Measurements from ENCODE around the gene SRD5A1. TPM values are rescaled to one million over a fixed set of nuclear protein-coding genes. Genes with fewer than 3 reads are reported as not detected.

Gene SRD5A1
- total and polyA plus RNA-seq, 8 donors, result 1.3 to 12.8 (median 4.2) TPM; not detected in 1

- intact Hi-C loops (cut with DNase I; ENCODE audit: low total_unique reads), result no loop called here
- no peaks in the 10 kb centered on the region for H3K36me3 ChIP-seq
- H3K27me3 ChIP-seq, result peaks cover 0 to 56% (median 0%) of the 10 kb centered on the region in 3 donors
- peaks cover 0 to 12% (median 3%) of the 10 kb centered on the region in 4 donors for H3K4me1 ChIP-seq
- TF ChIP-seq CTCF (IDR thresholded peaks at IDR 0.05) (no peak), POLR2A (IDR thresholded peaks at IDR 0.05) (no peak), POLR2AphosphoS5 (IDR thresholded peaks at IDR 0.05) (no peak), EP300 (IDR thresholded peaks at IDR 0.05) (no peak)
- H3K9me3 ChIP-seq, result no peaks in the 10 kb centered on the region
- no peak for DNase-seq
- H3K4me3 ChIP-seq, result peak overlapping the region in 1 of 4 donors; percentile 36
- H3K27ac ChIP-seq, result no peak overlapping the region
- WGBS, 5 donors, result 47 to 51% (median 48%) methylated on average over 5 to 6 of the region's 6 CpGs
These were observed 53.3 kb downstream of the SRD5A1 start for GRCh38 chr5:6686501-6686900.

- intact Hi-C loops (cut with DNase I; ENCODE audit: low total_unique reads), result no loop called here
- Histone ChIP-seq H3K27me3 (peaks cover 0 to 53% (median 0%) of the 10 kb centered on the region in 3 donors), H3K36me3 (no peaks in the 10 kb centered on the region), H3K4me1 (peaks cover 0 to 12% (median 3%) of the 10 kb centered on the region in 4 donors), H3K9me3 (no peaks in the 10 kb centered on the region), H3K27ac (no peak overlapping the region), H3K4me3 (peak overlapping the region in 3 of 4 donors; percentile 25 to 36 (median 30))
- TF ChIP-seq POLR2AphosphoS5 (IDR thresholded peaks at IDR 0.05) (no peak), CTCF (IDR thresholded peaks at IDR 0.05) (no peak), POLR2A (IDR thresholded peaks at IDR 0.05) (no peak), EP300 (IDR thresholded peaks at IDR 0.05) (no peak)
- 2 to 5% (median 3%) methylated on average over 22 of the region's 22 CpGs for WGBS, 5 donors
- peak in 1 of 2 donors; percentile 82 for DNase-seq
These were observed 53.7 kb downstream of the SRD5A1 start for GRCh38 chr5:6686915-6687409.

- H3K4me1 ChIP-seq, result peaks cover 0 to 12% (median 3%) of the 10 kb centered on the region in 4 donors
- intact Hi-C loops (cut with DNase I; ENCODE audit: low total_unique reads), result no loop called here
- no peak overlapping the region for H3K27ac ChIP-seq
- no peaks in the 10 kb centered on the region for H3K9me3 ChIP-seq
- H3K4me3 ChIP-seq, result peak overlapping the region in 1 of 4 donors; percentile 36
- H3K36me3 ChIP-seq, result no peaks in the 10 kb centered on the region
- no peak for DNase-seq
- no peak for TF ChIP-seq POLR2AphosphoS5 (IDR thresholded peaks at IDR 0.05)
- TF ChIP-seq POLR2A (IDR thresholded peaks at IDR 0.05), result no peak
- TF ChIP-seq EP300 (IDR thresholded peaks at IDR 0.05), result no peak
- TF ChIP-seq CTCF (IDR thresholded peaks at IDR 0.05), result no peak
- peaks cover 0 to 48% (median 0%) of the 10 kb centered on the region in 3 donors for H3K27me3 ChIP-seq
- WGBS, 5 donors, result 45 to 61% (median 59%) methylated on average over 9 of the region's 9 CpGs
These were observed 54.3 kb downstream of the SRD5A1 start for GRCh38 chr5:6687505-6687904.

GRCh38 chr5:6692906-6693305, 59.7 kb downstream of the SRD5A1 start:
- Histone ChIP-seq H3K9me3 (no peaks in the 10 kb centered on the region), H3K4me3 (no peak overlapping the region), H3K27ac (no peak overlapping the region), H3K36me3 (no peaks in the 10 kb centered on the region), H3K27me3 (peaks cover 0 to 19% (median 0%) of the 10 kb centered on the region in 3 donors), H3K4me1 (no peaks in the 10 kb centered on the region)
- WGBS, 5 donors, result 48 to 65% (median 63%) methylated on average over 1 of the region's 1 CpG
- TF ChIP-seq EP300 (IDR thresholded peaks at IDR 0.05), result no peak
- no peak for TF ChIP-seq CTCF (IDR thresholded peaks at IDR 0.05)
- no peak for TF ChIP-seq POLR2AphosphoS5 (IDR thresholded peaks at IDR 0.05)
- no peak for TF ChIP-seq POLR2A (IDR thresholded peaks at IDR 0.05)
- intact Hi-C loops (cut with DNase I; ENCODE audit: low total_unique reads), result no loop called here
- no peak for DNase-seq
